Chondrocyte (in vitro differentiated cells): ENCODE measurements around the gene SLC38A6. TPM values are rescaled to one million over a fixed set of nuclear protein-coding genes. Genes with fewer than 3 reads are reported as not detected.

Source experiments
- DNase-seq: peaks from one replicate; pipeline ENCODE4 v3.0.0; 2021; ENCODE audit warnings: mixed read lengths, low spot score
- H3K27ac Mint-ChIP-seq: one replicate; pipeline ENCODE4 v1.8.0; 2021; ENCODE audit warnings: mild to moderate bottlenecking, moderate library complexity, mixed read lengths; ENCODE audit not compliant: unreplicated experiment
- H3K27me3 Mint-ChIP-seq: 2 replicates; pipeline ENCODE4 v1.8.0; 2021; ENCODE audit warnings: low read depth, mixed read lengths
- H3K36me3 Mint-ChIP-seq: 2 replicates; pipeline ENCODE4 v1.8.0; 2021; ENCODE audit warnings: low read depth, mixed read lengths
- H3K4me1 Mint-ChIP-seq: 2 replicates; pipeline ENCODE4 v1.8.0; 2021; ENCODE audit warnings: low read depth, mild to moderate bottlenecking, mixed read lengths
- H3K4me3 Mint-ChIP-seq: one replicate; pipeline ENCODE4 v1.8.0; 2021; ENCODE audit warnings: mild to moderate bottlenecking, moderate library complexity, mixed read lengths; ENCODE audit not compliant: unreplicated experiment
- H3K9me3 Mint-ChIP-seq: 2 replicates; pipeline ENCODE4 v1.8.0; 2021; ENCODE audit warnings: low read depth, mixed read lengths
- CTCF ChIP-seq: fragments of 200-600 bp; sonication (generic); IDR thresholded peaks from 2 replicates; pipeline ENCODE4 v1.5.0; 2021; ENCODE audit warnings: antibody characterized with exemption, mild to moderate bottlenecking, moderate library complexity
- total RNA-seq: library from RNA; stranded (reverse); gene quantifications from 3 replicates; pipeline ENCODE4 v1.2.1, GENCODE V29; 2021

SLC38A6 gene
- total RNA-seq, 1 donor from 2014 or later, result 24.7 TPM

- peaks cover 2% of the 10 kb centered on the region for H3K36me3 Mint-ChIP-seq
- DNase-seq, result no peak
- no peak overlapping the region for H3K4me3 Mint-ChIP-seq
- peak overlapping the region; percentile 74 for H3K27ac Mint-ChIP-seq
- no peaks in the 10 kb centered on the region for H3K9me3 Mint-ChIP-seq
- peaks cover 39% of the 10 kb centered on the region for H3K4me1 Mint-ChIP-seq
- TF ChIP-seq CTCF, result no peak
- no peaks in the 10 kb centered on the region for H3K27me3 Mint-ChIP-seq
These were observed 52.8 kb downstream of the SLC38A6 start for GRCh38 chr14:61033855-61034254.

GRCh38 chr14:61034416-61035120 lies 53.5 kb downstream of the SLC38A6 start:
- Mint-ChIP-seq H3K36me3 (peaks cover 2% of the 10 kb centered on the region), H3K4me1 (peaks cover 39% of the 10 kb centered on the region), H3K4me3 (no peak overlapping the region), H3K27ac (peak overlapping the region; percentile 74), H3K27me3 (no peaks in the 10 kb centered on the region), H3K9me3 (no peaks in the 10 kb centered on the region)
- DNase-seq, result no peak
- TF ChIP-seq CTCF, result no peak

GRCh38 chr14:61037215-61037614 lies 56.2 kb downstream of the SLC38A6 start:
- H3K4me1 Mint-ChIP-seq, result peaks cover 36% of the 10 kb centered on the region
- H3K36me3 Mint-ChIP-seq, result no peaks in the 10 kb centered on the region
- no peak overlapping the region for H3K4me3 Mint-ChIP-seq
- no peak overlapping the region for H3K27ac Mint-ChIP-seq
- H3K9me3 Mint-ChIP-seq, result no peaks in the 10 kb centered on the region
- no peaks in the 10 kb centered on the region for H3K27me3 Mint-ChIP-seq
- no peak for DNase-seq
- TF ChIP-seq CTCF, result no peak

GRCh38 chr14:61041704-61042103 lies 60.7 kb downstream of the SLC38A6 start:
- TF ChIP-seq CTCF, result no peak
- Mint-ChIP-seq H3K4me3 (no peak overlapping the region), H3K4me1 (peaks cover 13% of the 10 kb centered on the region), H3K36me3 (peaks cover 4% of the 10 kb centered on the region), H3K27me3 (no peaks in the 10 kb centered on the region), H3K9me3 (no peaks in the 10 kb centered on the region), H3K27ac (no peak overlapping the region)
- DNase-seq, result no peak

GRCh38 chr14:61042220-61042619 lies 61.2 kb downstream of the SLC38A6 start:
- H3K4me1 Mint-ChIP-seq, result peaks cover 11% of the 10 kb centered on the region
- no peaks in the 10 kb centered on the region for H3K9me3 Mint-ChIP-seq
- DNase-seq, result no peak
- no peak for TF ChIP-seq CTCF
- H3K36me3 Mint-ChIP-seq, result peaks cover 4% of the 10 kb centered on the region
- no peaks in the 10 kb centered on the region for H3K27me3 Mint-ChIP-seq
- H3K27ac Mint-ChIP-seq, result no peak overlapping the region
- no peak overlapping the region for H3K4me3 Mint-ChIP-seq
